Activated naive CD4-positive, alpha-beta T cell treated with anti-CD3 and anti-CD28 coated beads, Interleukin-2, amount 10 ng/mL, durations not matched to agents 7 days and 5 days (primary cell): ENCODE results near the gene PKP1.
"Not testable (repeated sequence)": the region's sequence is repeated elsewhere in the genome, so short reads cannot be mapped to it uniquely, and the experiment has no call there.

Experiments used
- CTCF ChIA-PET: fragments of 350-600 bp; sonication (Branson Sonifier 250); formaldehyde crosslinking; loops from one replicate; lab custom pipeline; 2021; ENCODE audit warnings: antibody characterized with exemption; lab: Charles Lee
- DNase-seq: peaks from one replicate; pipeline ENCODE4 v3.0.0-alpha.2; 2020
- H3K27ac Mint-ChIP-seq: one replicate; pipeline ENCODE4 v1.8.0; 2021; ENCODE audit warnings: mild to moderate bottlenecking, moderate library complexity, mixed read lengths
- H3K27me3 Mint-ChIP-seq: one replicate; pipeline ENCODE4 v1.8.0; 2021; ENCODE audit warnings: mild to moderate bottlenecking, mixed read lengths
- H3K36me3 Mint-ChIP-seq: one replicate; pipeline ENCODE4 v1.8.0; 2021; ENCODE audit warnings: mixed read lengths
- H3K4me1 Mint-ChIP-seq: one replicate; pipeline ENCODE4 v1.8.0; 2021; ENCODE audit warnings: mixed read lengths
- H3K4me3 Mint-ChIP-seq: one replicate; pipeline ENCODE4 v1.8.0; 2021; ENCODE audit warnings: mild to moderate bottlenecking, moderate library complexity, mixed read lengths
- H3K9me3 Mint-ChIP-seq: one replicate; pipeline ENCODE4 v1.8.0; 2021; ENCODE audit warnings: mixed read lengths

PKP1 gene

GRCh38 chr1:201282931-201283829 lies at the start of gene PKP1:
Gene PKP1 (plus strand): TSS chr1:201283506. CDS start chr1:201283703, 197 bp downstream.
- Mint-ChIP-seq H3K4me1 (peaks cover 3% of the 10 kb centered on the region), H3K4me3 (no peak within 1 kb of the TSS), H3K27me3 (peaks cover 85% of the 10 kb centered on the region), H3K9me3 (no peaks in the 10 kb centered on the region), H3K36me3 (no peaks in the 10 kb centered on the region), H3K27ac (no peak within 1 kb of the TSS)
- CTCF ChIA-PET: no interaction called here
- DNase-seq: peak; percentile 39

GRCh38 chr1:201239646-201240045 lies 43.7 kb upstream of the PKP1 start:
- CTCF ChIA-PET, H3K4me3 Mint-ChIP-seq, H3K9me3 Mint-ChIP-seq, H3K4me1 Mint-ChIP-seq, DNase-seq, H3K27ac Mint-ChIP-seq, H3K36me3 Mint-ChIP-seq: not testable (repeated sequence)
- H3K27me3 Mint-ChIP-seq: peaks cover 15% of the 10 kb centered on the region

- CTCF ChIA-PET: no interaction called here
- Mint-ChIP-seq H3K27me3 (peaks cover 19% of the 10 kb centered on the region), H3K4me3 (no peak overlapping the region), H3K9me3 (no peaks in the 10 kb centered on the region), H3K27ac (no peak overlapping the region), H3K36me3 (no peaks in the 10 kb centered on the region), H3K4me1 (no peaks in the 10 kb centered on the region)
- no peak for DNase-seq
Measured at GRCh38 chr1:201240171-201240570, 43.1 kb upstream of the PKP1 start.

GRCh38 chr1:201241736-201242135 lies 41.6 kb upstream of the PKP1 start:
- H3K4me1 Mint-ChIP-seq: no peaks in the 10 kb centered on the region
- no peaks in the 10 kb centered on the region for H3K9me3 Mint-ChIP-seq
- no peaks in the 10 kb centered on the region for H3K36me3 Mint-ChIP-seq
- no peak overlapping the region for H3K27ac Mint-ChIP-seq
- H3K4me3 Mint-ChIP-seq: no peak overlapping the region
- DNase-seq: no peak
- CTCF ChIA-PET: interaction anchor here (1.1 kb wide), 1 partner anchor 19 kb away, joined by 4 read pairs; no protein-coding TSS in a partner anchor
- peaks cover 19% of the 10 kb centered on the region for H3K27me3 Mint-ChIP-seq

GRCh38 chr1:201245082-201245481 lies 38.2 kb upstream of the PKP1 start:
- Mint-ChIP-seq H3K27me3 (peaks cover 9% of the 10 kb centered on the region), H3K36me3 (no peaks in the 10 kb centered on the region), H3K4me3 (no peak overlapping the region), H3K4me1 (no peaks in the 10 kb centered on the region), H3K27ac (no peak overlapping the region), H3K9me3 (no peaks in the 10 kb centered on the region)
- CTCF ChIA-PET: no interaction called here
- DNase-seq: no peak

- no peaks in the 10 kb centered on the region for H3K4me1 Mint-ChIP-seq
- CTCF ChIA-PET: no interaction called here
- no peak overlapping the region for H3K27ac Mint-ChIP-seq
- H3K36me3 Mint-ChIP-seq: no peaks in the 10 kb centered on the region
- no peak overlapping the region for H3K4me3 Mint-ChIP-seq
- H3K9me3 Mint-ChIP-seq: no peaks in the 10 kb centered on the region
- DNase-seq: no peak
- H3K27me3 Mint-ChIP-seq: peaks cover 4% of the 10 kb centered on the region
Measured at GRCh38 chr1:201248721-201249559, 34.4 kb upstream of the PKP1 start.

GRCh38 chr1:201250326-201251011 lies 32.8 kb upstream of the PKP1 start:
- no peaks in the 10 kb centered on the region for H3K4me1 Mint-ChIP-seq
- H3K27me3 Mint-ChIP-seq: no peaks in the 10 kb centered on the region
- CTCF ChIA-PET: interaction anchor here (1.7 kb wide), 1 partner anchor 96 kb away, joined by 6 read pairs; no protein-coding TSS in a partner anchor
- H3K9me3 Mint-ChIP-seq: no peaks in the 10 kb centered on the region
- H3K27ac Mint-ChIP-seq: no peak overlapping the region
- H3K4me3 Mint-ChIP-seq: no peak overlapping the region
- DNase-seq: no peak
- no peaks in the 10 kb centered on the region for H3K36me3 Mint-ChIP-seq

- Mint-ChIP-seq H3K9me3 (no peaks in the 10 kb centered on the region), H3K4me3 (no peak overlapping the region), H3K27ac (no peak overlapping the region), H3K27me3 (no peaks in the 10 kb centered on the region), H3K36me3 (no peaks in the 10 kb centered on the region), H3K4me1 (no peaks in the 10 kb centered on the region)
- CTCF ChIA-PET: interaction anchor here (1.7 to 4.0 kb wide), 2 partner anchors 95 to 110 kb away, joined by 6 to 44 read pairs; no protein-coding TSS in a partner anchor
- no peak for DNase-seq
Measured at GRCh38 chr1:201251411-201251810, 31.9 kb upstream of the PKP1 start.

- Mint-ChIP-seq H3K27ac (no peak overlapping the region), H3K4me1 (no peaks in the 10 kb centered on the region), H3K27me3 (no peaks in the 10 kb centered on the region), H3K36me3 (no peaks in the 10 kb centered on the region), H3K4me3 (no peak overlapping the region), H3K9me3 (no peaks in the 10 kb centered on the region)
- no peak for DNase-seq
- CTCF ChIA-PET: interaction anchor here (0.6 to 4.0 kb wide), 3 partner anchors 94 to 771 kb away, joined by 3 to 44 read pairs (median 6); no protein-coding TSS in a partner anchor
Measured at GRCh38 chr1:201251851-201252430, 31.4 kb upstream of the PKP1 start.

- H3K27ac Mint-ChIP-seq: no peak overlapping the region
- no peak overlapping the region for H3K4me3 Mint-ChIP-seq
- H3K4me1 Mint-ChIP-seq: no peaks in the 10 kb centered on the region
- H3K36me3 Mint-ChIP-seq: no peaks in the 10 kb centered on the region
- DNase-seq: no peak
- no peaks in the 10 kb centered on the region for H3K9me3 Mint-ChIP-seq
- CTCF ChIA-PET: interaction anchor here (4.0 kb wide), 1 partner anchor 108 kb away, joined by 44 read pairs; no protein-coding TSS in a partner anchor
- H3K27me3 Mint-ChIP-seq: no peaks in the 10 kb centered on the region
Measured at GRCh38 chr1:201252944-201253371, 30.3 kb upstream of the PKP1 start.

- Mint-ChIP-seq H3K4me1 (no peaks in the 10 kb centered on the region), H3K9me3 (no peaks in the 10 kb centered on the region), H3K4me3 (no peak overlapping the region), H3K36me3 (no peaks in the 10 kb centered on the region), H3K27me3 (no peaks in the 10 kb centered on the region), H3K27ac (no peak overlapping the region)
- CTCF ChIA-PET: interaction anchor here (0.9 to 4.0 kb wide), 4 partner anchors 37 to 150 kb away, joined by 3 to 44 read pairs (median 4); no protein-coding TSS in a partner anchor
- no peak for DNase-seq
Measured at GRCh38 chr1:201253411-201253810, 29.9 kb upstream of the PKP1 start.

GRCh38 chr1:201253906-201254624 lies 29.2 kb upstream of the PKP1 start:
- Mint-ChIP-seq H3K36me3 (no peaks in the 10 kb centered on the region), H3K4me3 (no peak overlapping the region), H3K4me1 (no peaks in the 10 kb centered on the region), H3K27ac (no peak overlapping the region), H3K27me3 (no peaks in the 10 kb centered on the region), H3K9me3 (no peaks in the 10 kb centered on the region)
- DNase-seq: no peak
- CTCF ChIA-PET: interaction anchor here (0.8 to 4.0 kb wide), 11 partner anchors 36 to 152 kb away, joined by 3 to 44 read pairs (median 4); no protein-coding TSS in a partner anchor
